Pancreas (tissue), 10 donors: ENCODE data around the gene PITRM1. TPM values are rescaled to one million over a fixed set of nuclear protein-coding genes. Genes with fewer than 3 reads are reported as not detected.

Experiments
- ATAC-seq, 4 donors: fragments of 200-7000 bp; cut with Tn5 transposase; one replicate each; pipeline versions ENCODE4 v1.8.0 to v1.9.1; 2020; ENCODE audit warnings: mild to moderate bottlenecking in 4 of 4, moderate library complexity in 4 of 4
- DNase-seq, 6 donors: peaks; one replicate each; pipeline ENCODE4 v3.0.0-alpha.2; 2020
- FAIRE-seq: peaks from 2 replicates; lab custom pipeline; 2012; peaks lifted over from hg19 to GRCh38; lab: Jason Lieb, UNC
- H3K27ac ChIP-seq, 4 donors: fragments of 200-600 bp; sonication (generic); 1 replicate in 3 of 4; 2 replicates in 1 of 4; pipeline versions ENCODE4 v1.5.0 to v1.8.0; 2020
- H3K27me3 ChIP-seq, 4 donors: fragments of 200-600 bp; one replicate each; pipeline ENCODE4 v1.8.0; 2021
- H3K36me3 ChIP-seq, 3 donors: fragments of 200-600 bp; sonication (generic) in 1 of 3; one replicate each; pipeline versions ENCODE4 v1.5.0 to v1.8.0; 2020 to 2021
- H3K4me1 ChIP-seq, 3 donors: fragments of 200-600 bp; one replicate each; pipeline ENCODE4 v1.8.0; 2021
- H3K4me3 ChIP-seq, 4 donors: fragments of 200-600 bp; sonication (generic) in 2 of 4; one replicate each; pipeline versions ENCODE4 v1.5.0 to v1.8.0; 2020 to 2021
- H3K9me3 ChIP-seq, 4 donors: fragments of 200-600 bp; one replicate each; pipeline ENCODE4 v1.8.0; 2021
- WGBS, 2 donors: extraction: QIAGEN DNeasy Blood & Tissue Kit; methylation state at CpG; one replicate each; pipeline ENCODE4 v1.1.7; 2013; 5-methylcytosine and 5-hydroxymethylcytosine counted together
- intact Hi-C, 3 donors: fragments of 100-400 bp; cut with DNase I; formaldehyde crosslinking; loops; one replicate each; pipeline versions ENCODE4 v1.11.1 to v1.14.2; 2022
- polyA plus RNA-seq, 2 donors: library from polyadenylated mRNA; stranded (reverse); fragments of 200-250 nt; gene quantifications; one replicate each; pipeline ENCODE4 v1.2.3, GENCODE V29; 2013
- total RNA-seq, 6 donors: library from RNA; stranded (reverse); fragmentation: NEBNext Ultra II Directional in 4 of 6; extraction: Animal tissue kit (Norgen Biotek cat#: 25700) in 4 of 6; gene quantifications; one replicate each; pipeline versions ENCODE4 v1.2.1 to v1.2.4, GENCODE V29; 2021 to 2023
- TF ChIP-seq, protein P1 (sequence below), 4 donors: fragments of 200-600 bp; sonication (generic) in 3 of 4; IDR thresholded peaks; one replicate each; pipeline versions ENCODE4 v1.5.0 to v1.8.0; 2021; ENCODE audit warnings: antibody characterized with exemption in 4 of 4
- donor health status: healthy with polysubstance abuse.
- donor health status: DM: no; HTN: no; CAD: no; lungs with moderate emphysema.
- donor health status: DM: no; HTN: no; CAD: no.
- donor health status: control.
- donor health status: control.
- donor health status: Bipolar disorder and iron deficiency.
- donor health status: DM: yes; HTN: yes; CAD: no.
- donor health status: DM: no; HTN: no; CAD: no.
- donor health status: DM: no; HTN: no; CAD: no.
- donor health status: DM: yes; HTN: yes; CAD: no.

The PITRM1 gene
- total and polyA plus RNA-seq, 8 donors = 24.7 to 73.6 (median 31.5) TPM

DNA sequence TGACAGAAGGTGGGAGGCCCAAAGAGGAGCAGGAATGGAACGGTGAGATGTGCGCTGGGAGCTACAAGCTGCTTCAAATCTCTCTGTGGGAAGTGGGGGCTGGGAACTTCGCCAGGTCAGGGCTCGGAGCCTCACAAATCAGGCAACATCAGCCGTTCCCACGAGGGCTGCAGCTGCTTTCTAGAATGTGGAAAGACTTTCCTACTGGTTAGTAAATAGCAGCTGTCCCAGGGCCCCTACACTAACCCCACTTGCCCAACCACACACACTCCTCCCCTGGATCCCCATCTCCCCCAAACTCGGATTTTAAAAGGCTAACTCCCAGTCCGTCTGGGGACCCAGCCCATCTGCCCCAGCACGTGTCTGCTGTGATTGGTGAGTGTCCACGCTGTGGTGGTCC lies 40.6 kb upstream of the PITRM1 start:
- DNase-seq (no peak), ATAC-seq (no peak), FAIRE-seq (no peak)
- Histone ChIP-seq H3K36me3 (no peaks in the 10 kb centered on the region), H3K4me1 (no peaks in the 10 kb centered on the region), H3K27ac (no peak overlapping the region), H3K4me3 (no peak overlapping the region), H3K9me3 (no peaks in the 10 kb centered on the region), H3K27me3 (no peaks in the 10 kb centered on the region)
- TF ChIP-seq, protein P1, sequence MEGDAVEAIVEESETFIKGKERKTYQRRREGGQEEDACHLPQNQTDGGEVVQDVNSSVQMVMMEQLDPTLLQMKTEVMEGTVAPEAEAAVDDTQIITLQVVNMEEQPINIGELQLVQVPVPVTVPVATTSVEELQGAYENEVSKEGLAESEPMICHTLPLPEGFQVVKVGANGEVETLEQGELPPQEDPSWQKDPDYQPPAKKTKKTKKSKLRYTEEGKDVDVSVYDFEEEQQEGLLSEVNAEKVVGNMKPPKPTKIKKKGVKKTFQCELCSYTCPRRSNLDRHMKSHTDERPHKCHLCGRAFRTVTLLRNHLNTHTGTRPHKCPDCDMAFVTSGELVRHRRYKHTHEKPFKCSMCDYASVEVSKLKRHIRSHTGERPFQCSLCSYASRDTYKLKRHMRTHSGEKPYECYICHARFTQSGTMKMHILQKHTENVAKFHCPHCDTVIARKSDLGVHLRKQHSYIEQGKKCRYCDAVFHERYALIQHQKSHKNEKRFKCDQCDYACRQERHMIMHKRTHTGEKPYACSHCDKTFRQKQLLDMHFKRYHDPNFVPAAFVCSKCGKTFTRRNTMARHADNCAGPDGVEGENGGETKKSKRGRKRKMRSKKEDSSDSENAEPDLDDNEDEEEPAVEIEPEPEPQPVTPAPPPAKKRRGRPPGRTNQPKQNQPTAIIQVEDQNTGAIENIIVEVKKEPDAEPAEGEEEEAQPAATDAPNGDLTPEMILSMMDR (IDR thresholded peaks at IDR 0.05) = no peak
- intact Hi-C loops = loop anchor here in 1 of 3 donors (10.0 kb wide), 1 partner anchor 1552 kb away; no protein-coding TSS in a partner anchor
- 50 to 52% methylated on average over 10 of the region's 10 CpGs for WGBS, 2 donors

DNA sequence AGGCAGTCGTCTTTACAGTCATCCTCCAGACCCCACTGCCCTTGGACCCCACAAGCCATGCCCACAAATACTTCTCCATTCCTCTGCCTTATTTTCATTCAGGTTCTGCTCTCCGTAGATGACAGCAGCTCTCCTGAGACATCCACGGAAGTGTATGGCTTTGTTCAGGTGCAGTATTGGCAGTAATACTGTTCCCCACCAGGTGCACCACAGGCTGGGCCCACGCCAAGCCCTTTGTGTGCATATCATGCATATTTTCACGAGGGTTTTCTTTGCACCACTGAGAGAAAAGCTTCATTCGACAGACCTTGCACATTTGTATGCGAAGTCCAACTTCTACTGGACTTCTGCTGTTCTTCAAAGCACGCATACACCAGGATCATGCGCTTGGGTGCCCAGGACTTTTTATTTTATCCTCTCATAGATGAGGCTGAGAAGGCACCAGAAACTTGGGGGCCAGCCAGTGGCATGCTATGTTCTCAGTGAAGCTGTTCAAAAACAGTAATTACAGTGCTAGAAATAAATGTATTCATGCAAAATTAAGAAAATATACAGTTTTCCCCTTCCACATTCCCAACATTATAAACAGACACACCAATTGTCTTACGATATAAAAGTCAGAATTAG lies 37.8 kb upstream of the PITRM1 start:
- ATAC-seq (peak in 1 of 4 donors; percentile 62), FAIRE-seq (no peak), DNase-seq (no peak)
- 42 to 44% methylated on average over 10 of the region's 10 CpGs for WGBS, 2 donors
- peaks cover 0 to 6% (median 0%) of the 10 kb centered on the region in 4 donors for H3K27me3 ChIP-seq
- no peaks in the 10 kb centered on the region for H3K36me3 ChIP-seq
- H3K9me3 ChIP-seq = no peaks in the 10 kb centered on the region
- no peaks in the 10 kb centered on the region for H3K4me1 ChIP-seq
- TF ChIP-seq, protein P1 (IDR thresholded peaks at IDR 0.05) = no peak
- intact Hi-C loops = loop anchor here in 1 of 3 donors (10.0 kb wide), 1 partner anchor 1554 kb away; no protein-coding TSS in a partner anchor
- H3K27ac ChIP-seq = no peak overlapping the region
- no peak overlapping the region for H3K4me3 ChIP-seq

DNA sequence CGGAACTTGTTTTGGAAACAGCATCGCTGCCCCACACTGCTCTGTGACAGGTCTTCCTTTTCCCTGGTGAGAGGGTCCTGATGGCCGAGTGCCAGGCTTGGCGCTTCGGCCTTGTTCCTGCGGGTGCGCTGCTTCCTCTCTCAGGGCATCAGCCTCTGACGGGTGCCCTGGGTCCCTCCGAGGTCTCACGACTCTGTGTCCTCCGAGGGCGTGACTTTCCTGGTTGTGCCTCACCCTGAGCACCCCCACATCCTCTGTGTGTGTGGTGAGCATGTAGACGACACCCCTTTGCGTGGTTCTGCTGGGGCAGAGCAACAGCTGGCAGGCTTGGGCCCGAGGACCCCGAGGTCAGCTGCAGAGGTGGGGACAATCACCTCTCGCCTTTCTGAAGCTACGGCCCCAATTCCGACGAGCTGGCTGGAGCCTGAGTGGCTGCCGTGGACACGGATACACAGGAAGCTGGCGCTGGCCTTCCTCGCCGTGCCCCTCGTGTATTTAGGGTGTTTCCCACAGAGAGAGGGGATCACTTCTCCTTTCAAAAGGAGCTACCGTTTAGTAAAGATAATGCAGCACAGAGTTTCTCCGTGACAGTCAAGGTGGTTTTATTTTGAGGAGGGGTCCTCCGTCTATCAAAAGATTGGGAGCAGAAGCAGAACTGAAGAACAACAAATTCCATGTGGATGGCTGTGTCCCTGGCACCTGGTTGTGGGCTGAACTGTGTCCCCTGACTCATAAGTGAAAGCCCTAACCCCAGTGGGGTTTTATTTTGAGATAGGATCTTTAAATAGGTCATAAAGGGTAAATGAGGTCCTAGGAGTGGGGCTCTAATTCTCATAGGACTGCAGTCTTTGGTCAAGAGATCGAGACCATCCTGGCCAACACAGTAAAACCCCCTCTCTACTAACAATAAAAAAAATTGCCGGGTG lies 36.2 kb upstream of the PITRM1 start:
- no peak overlapping the region for H3K27ac ChIP-seq
- TF ChIP-seq, protein P1 (IDR thresholded peaks at IDR 0.05) = no peak
- H3K9me3 ChIP-seq = no peaks in the 10 kb centered on the region
- intact Hi-C loops = loop anchor here in 1 of 3 donors (10.0 kb wide), 1 partner anchor 1556 kb away; no protein-coding TSS in a partner anchor
- DNase-seq = no peak
- 70 to 81% methylated on average over 31 of the region's 31 CpGs for WGBS, 2 donors
- no peak for FAIRE-seq
- H3K27me3 ChIP-seq = peaks cover 0 to 6% (median 0%) of the 10 kb centered on the region in 4 donors
- H3K36me3 ChIP-seq = no peaks in the 10 kb centered on the region
- H3K4me3 ChIP-seq = no peak overlapping the region
- no peak for ATAC-seq
- H3K4me1 ChIP-seq = no peaks in the 10 kb centered on the region

DNA sequence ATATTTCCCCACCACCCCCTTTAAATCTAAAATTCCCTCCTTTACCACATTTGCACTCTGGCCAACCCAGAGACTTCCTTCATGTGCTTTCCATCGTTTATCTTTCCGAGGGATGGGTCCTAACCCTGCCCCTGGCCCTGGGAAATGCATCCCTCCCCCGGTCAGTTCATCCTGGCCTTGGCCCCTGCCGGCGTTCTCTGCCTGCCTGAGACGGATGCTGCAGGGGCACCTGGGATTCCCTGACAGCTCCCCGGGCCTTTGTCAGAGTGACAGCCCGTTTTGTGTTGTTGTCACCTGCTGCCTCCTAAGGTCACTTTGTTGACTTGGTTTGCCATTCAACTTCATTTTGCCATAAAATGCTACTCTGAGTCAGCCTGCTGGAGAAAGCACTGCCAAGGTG lies 34.8 kb upstream of the PITRM1 start:
- intact Hi-C loops = loop anchor here in 1 of 3 donors (10.0 kb wide), 1 partner anchor 1557 kb away; no protein-coding TSS in a partner anchor
- ATAC-seq = no peak
- Histone ChIP-seq H3K27ac (no peak overlapping the region), H3K9me3 (no peaks in the 10 kb centered on the region), H3K4me3 (no peak overlapping the region), H3K4me1 (no peaks in the 10 kb centered on the region), H3K27me3 (peaks cover 0 to 6% (median 0%) of the 10 kb centered on the region in 4 donors), H3K36me3 (no peaks in the 10 kb centered on the region)
- WGBS, 2 donors = 49 to 53% methylated on average over 8 of the region's 8 CpGs
- no peak for DNase-seq
- TF ChIP-seq, protein P1 (IDR thresholded peaks at IDR 0.05) = no peak
- FAIRE-seq = no peak
